Parathyroid adenoma (tissue), 2 donors: ENCODE measurements around the gene BSN.
A peak's percentile ranks its signal among the peaks of the same experiment; 100 is the strongest.

Experiments
- H2AFZ ChIP-seq: fragments of 300-600 bp; sonication (generic); one replicate; pipeline ENCODE4 v1.7.0; 2017; ENCODE audit warnings: antibody characterized with exemption, mild to moderate bottlenecking
- H3K27ac ChIP-seq: fragments of 300-600 bp; sonication (generic); one replicate; pipeline ENCODE4 v1.7.0; 2017
- H3K27me3 ChIP-seq: fragments of 300-600 bp; sonication (generic); one replicate; pipeline ENCODE4 v1.7.0; 2017; ENCODE audit warnings: low read length; ENCODE audit not compliant: control insufficient read depth, insufficient read depth
- H3K36me3 ChIP-seq: fragments of 300-600 bp; sonication (generic); one replicate; pipeline ENCODE4 v1.7.0; 2017; ENCODE audit warnings: low read length; ENCODE audit not compliant: control insufficient read depth, insufficient read depth
- H3K4me1 ChIP-seq: fragments of 300-600 bp; sonication (generic); one replicate; pipeline ENCODE4 v1.7.0; 2017; ENCODE audit warnings: control low read depth
- H3K4me2 ChIP-seq: fragments of 300-600 bp; sonication (generic); one replicate; pipeline ENCODE4 v1.7.0; 2017; ENCODE audit warnings: low read length
- H3K4me3 ChIP-seq: fragments of 300-600 bp; sonication (generic); one replicate; pipeline ENCODE4 v1.7.0; 2017; ENCODE audit warnings: low read depth, low read length
- H3K79me2 ChIP-seq: fragments of 300-600 bp; sonication (generic); one replicate; pipeline ENCODE4 v1.7.0; 2017; ENCODE audit warnings: control low read depth
- H3K9ac ChIP-seq: fragments of 300-600 bp; sonication (generic); one replicate; pipeline ENCODE4 v1.7.0; 2017; ENCODE audit warnings: mild to moderate bottlenecking
- H3K9me3 ChIP-seq: fragments of 300-600 bp; sonication (generic); one replicate; pipeline ENCODE4 v1.7.0; 2017; ENCODE audit warnings: low read length; ENCODE audit not compliant: control insufficient read depth
- CTCF ChIP-seq: fragments of 300-600 bp; sonication (generic); IDR thresholded peaks from one replicate; pipeline ENCODE4 v1.7.0; 2017; ENCODE audit warnings: antibody characterized with exemption, mild to moderate bottlenecking
- donor health status: primary hyperparathyroidism.

The BSN gene

GRCh38 chr3:49552087-49552486, 2.2 kb upstream of the BSN start:
- peaks cover 10% of the 10 kb centered on the region for H3K4me1 ChIP-seq
- no peak overlapping the region for H3K4me3 ChIP-seq
- no peaks in the 10 kb centered on the region for H3K9me3 ChIP-seq
- H3K9ac ChIP-seq, result no peak overlapping the region
- H3K27me3 ChIP-seq, result no peaks in the 10 kb centered on the region
- H3K27ac ChIP-seq, result no peak overlapping the region
- no peak for TF ChIP-seq CTCF
- H3K36me3 ChIP-seq, result no peaks in the 10 kb centered on the region
- no peak overlapping the region for H3K4me2 ChIP-seq
- peaks cover 28% of the 10 kb centered on the region for H3K79me2 ChIP-seq
- H2AFZ ChIP-seq, result no peak overlapping the region

- Histone ChIP-seq H3K4me1 (peaks cover 10% of the 10 kb centered on the region), H3K4me3 (peak overlapping the region; percentile 90), H3K36me3 (no peaks in the 10 kb centered on the region), H3K9me3 (no peaks in the 10 kb centered on the region), H3K27me3 (no peaks in the 10 kb centered on the region), H3K79me2 (peaks cover 40% of the 10 kb centered on the region), H3K4me2 (peak overlapping the region; percentile 100), H2AFZ (peak overlapping the region; percentile 100), H3K27ac (peak overlapping the region; percentile 72), H3K9ac (no peak overlapping the region)
- no peak for TF ChIP-seq CTCF
These were observed 969 bp upstream of the BSN start for GRCh38 chr3:49553324-49553691.

- Histone ChIP-seq H3K36me3 (no peaks in the 10 kb centered on the region), H3K27ac (no peak overlapping the region), H3K9me3 (no peaks in the 10 kb centered on the region), H3K4me3 (peak overlapping the region; percentile 38), H2AFZ (peak overlapping the region; percentile 86), H3K27me3 (no peaks in the 10 kb centered on the region), H3K79me2 (peaks cover 52% of the 10 kb centered on the region), H3K4me2 (peak overlapping the region; percentile 72), H3K4me1 (peaks cover 10% of the 10 kb centered on the region), H3K9ac (peak overlapping the region; percentile 30)
- no peak for TF ChIP-seq CTCF
These were observed 472 bp downstream of the BSN start for GRCh38 chr3:49554633-49555265.

- H3K4me1 ChIP-seq, result peaks cover 10% of the 10 kb centered on the region
- no peak overlapping the region for H3K4me2 ChIP-seq
- no peak overlapping the region for H3K4me3 ChIP-seq
- H3K9ac ChIP-seq, result no peak overlapping the region
- H3K27ac ChIP-seq, result no peak overlapping the region
- no peaks in the 10 kb centered on the region for H3K36me3 ChIP-seq
- TF ChIP-seq CTCF, result no peak
- H3K27me3 ChIP-seq, result no peaks in the 10 kb centered on the region
- peaks cover 62% of the 10 kb centered on the region for H3K79me2 ChIP-seq
- H2AFZ ChIP-seq, result no peak overlapping the region
- H3K9me3 ChIP-seq, result no peaks in the 10 kb centered on the region
These were observed 2.4 kb downstream of the BSN start for GRCh38 chr3:49556500-49557275.
